AML-193 (cell line): ENCODE measurements around the gene RPS6KA3.
"Not testable (repeated sequence)": the region's sequence is repeated elsewhere in the genome, so short reads cannot be mapped to it uniquely, and the experiment has no call there.

ENCODE experiments used
- DNase-seq, 2 experiments: peaks; one replicate each; lab custom pipeline; 2025; lab: John Stamatoyannopoulos, UW

The RPS6KA3 gene

GRCh38 chrX:20265221-20265725 is 1.4 kb downstream of the RPS6KA3 start:
- DNase-seq = peak in 1 of 2 experiments; percentile 6

GRCh38 chrX:20263474-20263873 is 3.2 kb downstream of the RPS6KA3 start:
- no peak for DNase-seq

- DNase-seq = no peak
Measured at GRCh38 chrX:20260885-20261284, 5.8 kb downstream of the RPS6KA3 start.

- no peak for DNase-seq
Measured at GRCh38 chrX:20254712-20255299, 11.9 kb downstream of the RPS6KA3 start.

GRCh38 chrX:20253232-20253543 is 13.5 kb downstream of the RPS6KA3 start:
- no peak for DNase-seq

- DNase-seq = peak in 1 of 2 experiments; percentile 13
Measured at GRCh38 chrX:20252381-20253231, 14.1 kb downstream of the RPS6KA3 start.

GRCh38 chrX:20251691-20252090 is 15.0 kb downstream of the RPS6KA3 start:
- DNase-seq = no peak

GRCh38 chrX:20250146-20250545 is 16.6 kb downstream of the RPS6KA3 start:
- not testable (repeated sequence) for DNase-seq

GRCh38 chrX:20248592-20249192 is 18.0 kb downstream of the RPS6KA3 start:
- no peak for DNase-seq

- DNase-seq = no peak
Measured at GRCh38 chrX:20244931-20245330, 21.8 kb downstream of the RPS6KA3 start.

- DNase-seq = no peak
Measured at GRCh38 chrX:20240201-20240600, 26.5 kb downstream of the RPS6KA3 start.

- DNase-seq = no peak
Measured at GRCh38 chrX:20237864-20238263, 28.8 kb downstream of the RPS6KA3 start.

GRCh38 chrX:20235755-20236154 is 31.0 kb downstream of the RPS6KA3 start:
- DNase-seq = no peak

- no peak for DNase-seq
Measured at GRCh38 chrX:20233336-20233735, 33.4 kb downstream of the RPS6KA3 start.

- DNase-seq = no peak
Measured at GRCh38 chrX:20231598-20231997, 35.1 kb downstream of the RPS6KA3 start.

GRCh38 chrX:20230406-20230805 is 36.3 kb downstream of the RPS6KA3 start:
- no peak for DNase-seq

- no peak for DNase-seq
Measured at GRCh38 chrX:20229155-20229554, 37.6 kb downstream of the RPS6KA3 start.

- DNase-seq = no peak
Measured at GRCh38 chrX:20228245-20228644, 38.5 kb downstream of the RPS6KA3 start.

GRCh38 chrX:20227116-20227515 is 39.6 kb downstream of the RPS6KA3 start:
- DNase-seq = no peak

GRCh38 chrX:20225488-20225833 is 41.2 kb downstream of the RPS6KA3 start:
- no peak for DNase-seq

GRCh38 chrX:20224814-20225487 is 41.8 kb downstream of the RPS6KA3 start:
- no peak for DNase-seq

- no peak for DNase-seq
Measured at GRCh38 chrX:20221902-20222301, 44.8 kb downstream of the RPS6KA3 start.
